Measurements from ENCODE around the gene ADAMTS19.

- TF ChIP-seq CTCF (conservative IDR thresholded peaks at IDR 0.05 in 1 of 2, IDR thresholded peaks at IDR 0.05 in 1 of 2; ENCODE audit: extremely low read depth in 1 of 2, insufficient read depth in 1 of 2, low read depth in 1 of 2, low read length in 2 of 2) = no peak
- TF ChIP-seq EZH2 (IDR thresholded peaks at IDR 0.05; ENCODE audit: borderline replicate concordance, low read length) = no peak
Observed at GRCh38 chr5:129426071-129426470, 34.0 kb upstream of the ADAMTS19 start.

Data from mammary epithelial cell (primary cell).